Gastrocnemius medialis (tissue), 4 donors: ENCODE results near the gene POLR2B. TPM values are rescaled to one million over a fixed set of nuclear protein-coding genes. Genes with fewer than 3 reads are reported as not detected.

Source experiments
- ATAC-seq, 2 donors: fragments of 150-250 bp; one replicate each; pipeline ENCODE4 v1.9.1; 2016
- DNase-seq, 2 donors: peaks; one replicate each; pipeline ENCODE4 v3.0.0-alpha.2; 2019
- H3K27ac ChIP-seq, 4 donors: fragments of 200-600 bp; sonication (generic); 1 replicate in 1 of 4; 2 replicates in 3 of 4; pipeline ENCODE4 v1.5.1; 2016 to 2018; ENCODE audit warnings: mild to moderate bottlenecking in 2 of 4, moderate library complexity in 1 of 4
- H3K27me3 ChIP-seq, 3 donors: fragments of 200-600 bp; sonication (generic) in 2 of 3; 1 replicate in 1 of 3; 2 replicates in 2 of 3; pipeline versions ENCODE4 v1.5.1 to v1.6.0; 2016 to 2019; ENCODE audit warnings: mild to moderate bottlenecking in 1 of 3, moderate library complexity in 1 of 3
- H3K36me3 ChIP-seq, 2 donors: fragments of 200-600 bp; sonication (generic) in 1 of 2; one replicate each; pipeline ENCODE4 v1.5.1; 2017 to 2018
- H3K4me1 ChIP-seq, 2 donors: fragments of 200-600 bp; sonication (generic) in 1 of 2; one replicate each; pipeline ENCODE4 v1.5.1; 2016 to 2017; ENCODE audit warnings: mild to moderate bottlenecking in 2 of 2
- H3K4me3 ChIP-seq, 4 donors: fragments of 200-600 bp; sonication (generic) in 3 of 4; 1 replicate in 1 of 4; 2 replicates in 3 of 4; pipeline ENCODE4 v1.5.1; 2016 to 2019; ENCODE audit warnings: mild to moderate bottlenecking in 2 of 4
- H3K9me3 ChIP-seq, 3 donors: fragments of 200-600 bp; sonication (generic) in 2 of 3; 1 replicate in 1 of 3; 2 replicates in 2 of 3; pipeline ENCODE4 v1.5.1; 2016 to 2019
- CTCF ChIP-seq, 5 experiments: fragments of 450-650 bp in 3 of 5; fragments of 200-600 bp in 2 of 5; sonication (generic) in 2 of 5; IDR thresholded peaks in 4 of 5; conservative IDR thresholded peaks in 1 of 5; 1 replicate in 4 of 5; 2 replicates in 1 of 5; pipeline ENCODE4 v1.5.1; 2016 to 2019; ENCODE audit warnings: antibody characterized with exemption in 5 of 5, mild to moderate bottlenecking in 3 of 5, moderate library complexity in 3 of 5
- POLR2A ChIP-seq, 2 donors: fragments of 450-650 bp; IDR thresholded peaks; one replicate each; pipeline ENCODE4 v1.6.1; 2017; ENCODE audit warnings: antibody characterized with exemption in 2 of 2, mild to moderate bottlenecking in 2 of 2, moderate library complexity in 2 of 2
- in situ Hi-C, 4 donors: fragments of 200-750 bp; cut with MboI; loops; one replicate each; pipeline versions ENCODE4 v1.15.0 to v1.8.0; 2017; ENCODE audit warnings: low sequenced_read_pairs in 4 of 4
- intact Hi-C: fragments of 100-400 bp; cut with DNase I; formaldehyde crosslinking; loops from one replicate; pipeline ENCODE4 v1.15.1; 2023; ENCODE audit warnings: low total_unique reads
- total RNA-seq, 4 donors: library from RNA; depleted of rRNA; stranded (reverse); fragments of >200 nt; gene quantifications; one replicate each; pipeline versions ENCODE4 v1.1.0 to v1.2.3, GENCODE V29; 2016

The POLR2B gene
- total RNA-seq, 4 donors from 2014 or later, result 67.1 to 90.7 (median 84.1) TPM

- peaks cover under 1 to 9% of the 10 kb centered on the region in 2 donors for H3K4me1 ChIP-seq
- no peaks in the 10 kb centered on the region for H3K27me3 ChIP-seq
- no peak for TF ChIP-seq POLR2A (IDR thresholded peaks at IDR 0.05)
- TF ChIP-seq CTCF (IDR thresholded peaks at IDR 0.05 in 4 of 5, conservative IDR thresholded peaks at IDR 0.05 in 1 of 5), result no peak
- ATAC-seq, result no peak
- H3K36me3 ChIP-seq, result peaks cover 4 to 42% of the 10 kb centered on the region in 2 donors
- H3K4me3 ChIP-seq, result no peak overlapping the region
- in situ Hi-C loops, result loop anchor here in 2 of 4 donors (10.0 to 25.0 kb wide), 2 partner anchors 82 to 525 kb away; partner anchors contain the start of genes REST (in 1 of the 2) and SRP72 (in 1 of the 2)
- intact Hi-C loops, result no loop called here
- no peaks in the 10 kb centered on the region for H3K9me3 ChIP-seq
- no peak overlapping the region for H3K27ac ChIP-seq
- no peak for DNase-seq
These were observed 8.3 kb downstream of the POLR2B start for GRCh38 chr4:56986952-56987351.

GRCh38 chr4:56990109-56990905 is 11.6 kb downstream of the POLR2B start:
- H3K4me3 ChIP-seq, result no peak overlapping the region
- H3K27ac ChIP-seq, result no peak overlapping the region
- TF ChIP-seq POLR2A (IDR thresholded peaks at IDR 0.05), result no peak
- TF ChIP-seq CTCF (IDR thresholded peaks at IDR 0.05 in 4 of 5, conservative IDR thresholded peaks at IDR 0.05 in 1 of 5), result no peak
- peaks cover 3 to 10% of the 10 kb centered on the region in 2 donors for H3K4me1 ChIP-seq
- H3K9me3 ChIP-seq, result no peaks in the 10 kb centered on the region
- no peak for DNase-seq
- peaks cover 4 to 58% of the 10 kb centered on the region in 2 donors for H3K36me3 ChIP-seq
- intact Hi-C loops, result no loop called here
- ATAC-seq, result no peak
- H3K27me3 ChIP-seq, result no peaks in the 10 kb centered on the region
- in situ Hi-C loops, result loop anchor here in 1 of 4 donors (25.0 kb wide), 1 partner anchor 528 kb away; the partner anchor contains the start of gene SRP72

- H3K4me3 ChIP-seq, result no peak overlapping the region
- H3K4me1 ChIP-seq, result peaks cover 9% of the 10 kb centered on the region in 2 donors
- H3K27me3 ChIP-seq, result no peaks in the 10 kb centered on the region
- peak overlapping the region in 3 of 4 donors; percentile 46 to 59 (median 47) for H3K27ac ChIP-seq
- peaks cover 0 to 52% of the 10 kb centered on the region in 2 donors for H3K36me3 ChIP-seq
- intact Hi-C loops, result no loop called here
- in situ Hi-C loops, result loop anchor here in 1 of 4 donors (25.0 kb wide), 1 partner anchor 533 kb away; the partner anchor contains the start of gene SRP72
- DNase-seq, result peak in 1 of 2 donors; percentile 69
- H3K9me3 ChIP-seq, result no peaks in the 10 kb centered on the region
- ATAC-seq, result peak; percentile 84 to 93
- no peak for TF ChIP-seq POLR2A (IDR thresholded peaks at IDR 0.05)
- TF ChIP-seq CTCF (IDR thresholded peaks at IDR 0.05 in 4 of 5, conservative IDR thresholded peaks at IDR 0.05 in 1 of 5), result no peak
These were observed 16.8 kb downstream of the POLR2B start for GRCh38 chr4:56995525-56995924.

- intact Hi-C loops, result no loop called here
- H3K27me3 ChIP-seq, result no peaks in the 10 kb centered on the region
- DNase-seq, result no peak
- H3K9me3 ChIP-seq, result no peaks in the 10 kb centered on the region
- in situ Hi-C loops, result loop anchor here in 1 of 4 donors (25.0 kb wide), 1 partner anchor 537 kb away; the partner anchor contains the start of gene SRP72
- peaks cover 9% of the 10 kb centered on the region in 2 donors for H3K4me1 ChIP-seq
- H3K4me3 ChIP-seq, result no peak overlapping the region
- H3K27ac ChIP-seq, result no peak overlapping the region
- no peak for ATAC-seq
- peaks cover 2 to 59% of the 10 kb centered on the region in 2 donors for H3K36me3 ChIP-seq
- TF ChIP-seq CTCF (IDR thresholded peaks at IDR 0.05 in 4 of 5, conservative IDR thresholded peaks at IDR 0.05 in 1 of 5), result no peak
- TF ChIP-seq POLR2A (IDR thresholded peaks at IDR 0.05), result no peak
These were observed 21.1 kb downstream of the POLR2B start for GRCh38 chr4:56999751-57000150.
